Prostate gland (tissue), 2 donors: Measurements from ENCODE around the gene PLCB3. TPM values are rescaled to one million over a fixed set of nuclear protein-coding genes. Genes with fewer than 3 reads are reported as not detected.

Experiments used
- DNase-seq: peaks from one replicate; pipeline ENCODE4 v3.0.0-alpha.2; 2019; ENCODE audit warnings: low spot score
- H3K27ac ChIP-seq, 2 donors: fragments of 200-600 bp; sonication (generic); 2 replicates each; pipeline ENCODE4 v1.5.1; 2017 to 2019
- H3K27me3 ChIP-seq: fragments of 200-600 bp; sonication (generic); replicated peaks from 2 replicates; pipeline ENCODE4 v1.5.1; 2019; ENCODE audit not compliant: insufficient read depth
- H3K36me3 ChIP-seq, 2 donors: fragments of 200-600 bp; sonication (generic); 1 replicate in 1 of 2; 2 replicates in 1 of 2; pipeline versions ENCODE4 v1.5.1 to v1.8.1; 2017 to 2019
- H3K4me1 ChIP-seq: fragments of 200-600 bp; sonication (generic); replicated peaks from 2 replicates; pipeline ENCODE4 v1.5.1; 2019
- H3K4me3 ChIP-seq, 2 donors: fragments of 200-600 bp; sonication (generic); 2 replicates each; pipeline ENCODE4 v1.5.1; 2017 to 2019
- H3K9me3 ChIP-seq: fragments of 200-600 bp; sonication (generic); 2 replicates; pipeline ENCODE4 v1.5.1; 2017
- CTCF ChIP-seq, 4 experiments: fragments of 200-600 bp in 2 of 4; fragments of 450-650 bp in 2 of 4; sonication (generic) in 2 of 4; IDR thresholded peaks; 1 replicate in 3 of 4; 2 replicates in 1 of 4; pipeline ENCODE4 v1.5.1; 2016 to 2019; ENCODE audit warnings: antibody characterized with exemption in 4 of 4, mild to moderate bottlenecking in 2 of 4, moderate library complexity in 2 of 4
- POLR2A ChIP-seq: fragments of 450-650 bp; IDR thresholded peaks from one replicate; pipeline ENCODE4 v1.6.1; 2016; ENCODE audit warnings: antibody characterized with exemption, mild to moderate bottlenecking
- POLR2AphosphoS5 ChIP-seq: sonication (generic); formaldehyde crosslinking; IDR thresholded peaks from one replicate; pipeline ENCODE4 v1.6.1; 2017; ENCODE audit warnings: antibody characterized with exemption
- WGBS: methylation state at CpG from one replicate; pipeline ENCODE4 v1.1.5; 2018; 5-methylcytosine and 5-hydroxymethylcytosine counted together
- intact Hi-C: fragments of 100-400 bp; cut with DNase I; formaldehyde crosslinking; loops from one replicate; pipeline ENCODE4 v1.14.2; 2022
- total RNA-seq, 2 donors: library from RNA; depleted of rRNA; stranded (reverse); fragments of >200 nt; gene quantifications; one replicate each; pipeline ENCODE4 v1.1.0, GENCODE V29; 2016

Gene PLCB3
- total RNA-seq, 2 donors from 2014 or later = 26.3 to 43.1 TPM

- no peak for DNase-seq
- H3K4me3 ChIP-seq = peak overlapping the region in 1 of 2 donors; percentile 19
- no peaks in the 10 kb centered on the region for H3K36me3 ChIP-seq
- no peak for TF ChIP-seq POLR2AphosphoS5
- TF ChIP-seq CTCF (IDR thresholded peaks at IDR 0.05) = no peak
- no peak for TF ChIP-seq POLR2A
- peaks cover 5% of the 10 kb centered on the region for H3K27me3 ChIP-seq
- intact Hi-C loops = no loop called here
- 46% methylated on average over 42 of the region's 42 CpGs for WGBS
- peaks cover 3% of the 10 kb centered on the region for H3K4me1 ChIP-seq
- H3K27ac ChIP-seq = no peak overlapping the region
- no peaks in the 10 kb centered on the region for H3K9me3 ChIP-seq
Observed at GRCh38 chr11:64292460-64293254, 41.3 kb downstream of the PLCB3 start.

- WGBS = 58% methylated on average over 3 of the region's 3 CpGs
- no peak for DNase-seq
- H3K27ac ChIP-seq = no peak overlapping the region
- peaks cover 9% of the 10 kb centered on the region for H3K4me1 ChIP-seq
- peaks cover 6% of the 10 kb centered on the region for H3K27me3 ChIP-seq
- H3K36me3 ChIP-seq = no peaks in the 10 kb centered on the region
- intact Hi-C loops = no loop called here
- H3K4me3 ChIP-seq = no peak overlapping the region
- TF ChIP-seq POLR2A = no peak
- no peaks in the 10 kb centered on the region for H3K9me3 ChIP-seq
Observed at GRCh38 chr11:64294774-64295173, 43.4 kb downstream of the PLCB3 start.

GRCh38 chr11:64295760-64296159 is 44.4 kb downstream of the PLCB3 start:
- intact Hi-C loops = no loop called here

GRCh38 chr11:64296236-64296635 is 44.9 kb downstream of the PLCB3 start:
- H3K4me3 ChIP-seq = no peak overlapping the region
- 41% methylated on average over 1 of the region's 1 CpG for WGBS
- intact Hi-C loops = no loop called here
- H3K9me3 ChIP-seq = no peaks in the 10 kb centered on the region
- H3K27me3 ChIP-seq = peaks cover 9% of the 10 kb centered on the region
- TF ChIP-seq POLR2A = no peak
- TF ChIP-seq POLR2AphosphoS5 = no peak
- no peak for TF ChIP-seq CTCF (IDR thresholded peaks at IDR 0.05)
- H3K4me1 ChIP-seq = peaks cover 18% of the 10 kb centered on the region
- no peak for DNase-seq
- H3K36me3 ChIP-seq = no peaks in the 10 kb centered on the region
- H3K27ac ChIP-seq = no peak overlapping the region

More at GRCh38 chr11:64295760-64296159, 44.4 kb downstream of the PLCB3 start:
- Histone ChIP-seq H3K27me3 (peaks cover 9% of the 10 kb centered on the region), H3K9me3 (no peaks in the 10 kb centered on the region), H3K4me1 (peaks cover 17% of the 10 kb centered on the region), H3K36me3 (no peaks in the 10 kb centered on the region), H3K4me3 (no peak overlapping the region), H3K27ac (no peak overlapping the region)
- WGBS = 92% methylated on average over 4 of the region's 4 CpGs
- TF ChIP-seq POLR2A = no peak
- TF ChIP-seq POLR2AphosphoS5 = no peak
- DNase-seq = no peak

GRCh38 chr11:64296830-64297698 is 45.7 kb downstream of the PLCB3 start:
- H3K27ac ChIP-seq = no peak overlapping the region
- no peak for DNase-seq
- no peaks in the 10 kb centered on the region for H3K9me3 ChIP-seq
- no peaks in the 10 kb centered on the region for H3K36me3 ChIP-seq
- TF ChIP-seq CTCF (IDR thresholded peaks at IDR 0.05) (no peak), POLR2A (no peak), POLR2AphosphoS5 (no peak)
- 28% methylated on average over 33 of the region's 34 CpGs for WGBS
- intact Hi-C loops = no loop called here
- H3K27me3 ChIP-seq = peaks cover 9% of the 10 kb centered on the region
- H3K4me3 ChIP-seq = no peak overlapping the region
- H3K4me1 ChIP-seq = peaks cover 18% of the 10 kb centered on the region
